Endodermal cell (in vitro differentiated cells): ENCODE data around the gene PLCH2. TPM values are rescaled to one million over a fixed set of nuclear protein-coding genes. Genes with fewer than 3 reads are reported as not detected.

Experiments
- DNase-seq: peaks from one replicate; pipeline ENCODE4 v3.0.0-alpha.2; 2017
- H3K27ac ChIP-seq: 2 replicates; pipeline ENCODE4 v1.5.1; 2013; ENCODE audit warnings: mild to moderate bottlenecking, low read depth, low read length, moderate library complexity
- H3K27me3 ChIP-seq: 2 replicates; pipeline ENCODE4 v1.6.1; 2013; ENCODE audit warnings: mild to moderate bottlenecking, low read length, moderate library complexity; ENCODE audit not compliant: insufficient read depth, control insufficient read depth, poor library complexity, severe bottlenecking
- H3K36me3 ChIP-seq: 2 replicates; pipeline ENCODE4 v1.7.0; 2013; ENCODE audit warnings: mild to moderate bottlenecking, low read length, moderate library complexity; ENCODE audit not compliant: control insufficient read depth, insufficient read depth
- H3K4me1 ChIP-seq: one replicate; pipeline ENCODE4 v1.7.0; 2013; ENCODE audit warnings: low read length; ENCODE audit not compliant: control insufficient read depth, insufficient read depth
- H3K4me3 ChIP-seq: 2 replicates; pipeline ENCODE4 v1.5.1; 2013; ENCODE audit warnings: mild to moderate bottlenecking, low read length, moderate library complexity
- H3K9ac ChIP-seq: 2 replicates; pipeline ENCODE4 v1.6.1; 2013; ENCODE audit warnings: mild to moderate bottlenecking, low read length, moderate library complexity; ENCODE audit not compliant: poor library complexity, severe bottlenecking; ENCODE audit errors: extremely low read depth
- H3K9me3 ChIP-seq: 2 replicates; pipeline ENCODE4 v1.6.1; 2013; ENCODE audit warnings: mild to moderate bottlenecking, low read length, moderate library complexity; ENCODE audit not compliant: control insufficient read depth
- H3K27ac Mint-ChIP-seq: 2 replicates; pipeline ENCODE4 v1.8.0; 2020; ENCODE audit warnings: mixed read lengths
- H3K27me3 Mint-ChIP-seq: 2 replicates; pipeline ENCODE4 v1.8.0; 2021; ENCODE audit warnings: mild to moderate bottlenecking, mixed read lengths; ENCODE audit not compliant: insufficient read depth
- H3K36me3 Mint-ChIP-seq: 2 replicates; pipeline ENCODE4 v1.8.0; 2020; ENCODE audit warnings: low read depth, mixed read lengths
- H3K4me1 Mint-ChIP-seq: 2 replicates; pipeline ENCODE4 v1.8.0; 2020; ENCODE audit warnings: mixed read lengths
- H3K4me3 Mint-ChIP-seq: 2 replicates; pipeline ENCODE4 v1.8.0; 2020; ENCODE audit warnings: mild to moderate bottlenecking, moderate library complexity, mixed read lengths
- H3K9me3 Mint-ChIP-seq: 2 replicates; pipeline ENCODE4 v1.8.0; 2020; ENCODE audit warnings: mild to moderate bottlenecking, mixed read lengths
- WGBS, 2 experiments: methylation state at CpG; one replicate each; pipeline versions ENCODE4 v1.1.5 to v1.1.7; 2013; ENCODE audit warnings: missing lambda C conversion rate in 2 of 2, mixed read lengths in 1 of 2; ENCODE audit not compliant: insufficient coverage in 1 of 2, insufficient read length in 1 of 2; 5-methylcytosine and 5-hydroxymethylcytosine counted together
- total RNA-seq, 2 donors: library from RNA; stranded (reverse); fragmentation: NEBNext Ultra II Directional in 1 of 2; extraction: Animal tissue kit (Norgen Biotek cat#: 25700) in 1 of 2; gene quantifications; 2 replicates in 1 of 2; 3 replicates in 1 of 2; pipeline ENCODE4 v1.2.1, GENCODE V29; 2021
- TF ChIP-seq, protein P1 (sequence below): fragments of 200-600 bp; sonication (generic); conservative IDR thresholded peaks from 2 replicates; pipeline ENCODE4 v1.5.0; 2021; ENCODE audit warnings: antibody characterized with exemption, mild to moderate bottlenecking

PLCH2 gene
- total RNA-seq, 2 donors from 2014 or later, result 0.18 to 0.31 TPM

DNA sequence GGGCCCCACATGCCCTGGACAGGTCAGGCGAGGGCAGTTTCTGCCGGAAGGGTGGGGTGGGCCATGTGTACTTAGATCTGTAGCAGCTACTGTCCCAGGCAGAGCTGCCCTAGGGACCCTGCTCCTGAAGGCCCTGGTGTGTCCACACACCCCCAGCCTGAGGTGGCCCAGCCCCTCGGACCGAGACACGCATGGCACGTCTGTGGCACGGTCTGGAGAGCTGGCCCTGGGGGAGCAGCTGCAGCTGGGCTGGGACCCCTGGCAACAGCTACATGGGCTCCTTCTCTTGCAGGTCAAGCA lies 25.7 kb downstream of the PLCH2 start:
- no peak for DNase-seq
- H3K9me3 Mint-ChIP-seq, result no peaks in the 10 kb centered on the region
- no peak overlapping the region for H3K4me3 Mint-ChIP-seq
- H3K27me3 Mint-ChIP-seq, result no peaks in the 10 kb centered on the region
- no peaks in the 10 kb centered on the region for H3K4me1 Mint-ChIP-seq
- H3K27ac Mint-ChIP-seq, result no peak overlapping the region
- no peak overlapping the region for H3K27ac ChIP-seq
- no peaks in the 10 kb centered on the region for H3K36me3 Mint-ChIP-seq
- H3K4me3 ChIP-seq, result no peak overlapping the region
- H3K4me1 ChIP-seq, result no peaks in the 10 kb centered on the region
- H3K36me3 ChIP-seq, result no peaks in the 10 kb centered on the region
- H3K9me3 ChIP-seq, result no peaks in the 10 kb centered on the region
- no peaks in the 10 kb centered on the region for H3K27me3 ChIP-seq
- TF ChIP-seq, protein P1, sequence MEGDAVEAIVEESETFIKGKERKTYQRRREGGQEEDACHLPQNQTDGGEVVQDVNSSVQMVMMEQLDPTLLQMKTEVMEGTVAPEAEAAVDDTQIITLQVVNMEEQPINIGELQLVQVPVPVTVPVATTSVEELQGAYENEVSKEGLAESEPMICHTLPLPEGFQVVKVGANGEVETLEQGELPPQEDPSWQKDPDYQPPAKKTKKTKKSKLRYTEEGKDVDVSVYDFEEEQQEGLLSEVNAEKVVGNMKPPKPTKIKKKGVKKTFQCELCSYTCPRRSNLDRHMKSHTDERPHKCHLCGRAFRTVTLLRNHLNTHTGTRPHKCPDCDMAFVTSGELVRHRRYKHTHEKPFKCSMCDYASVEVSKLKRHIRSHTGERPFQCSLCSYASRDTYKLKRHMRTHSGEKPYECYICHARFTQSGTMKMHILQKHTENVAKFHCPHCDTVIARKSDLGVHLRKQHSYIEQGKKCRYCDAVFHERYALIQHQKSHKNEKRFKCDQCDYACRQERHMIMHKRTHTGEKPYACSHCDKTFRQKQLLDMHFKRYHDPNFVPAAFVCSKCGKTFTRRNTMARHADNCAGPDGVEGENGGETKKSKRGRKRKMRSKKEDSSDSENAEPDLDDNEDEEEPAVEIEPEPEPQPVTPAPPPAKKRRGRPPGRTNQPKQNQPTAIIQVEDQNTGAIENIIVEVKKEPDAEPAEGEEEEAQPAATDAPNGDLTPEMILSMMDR, result no peak
- 83 to 92% methylated on average over 1 to 7 of the region's 7 CpGs for WGBS, 2 experiments
- H3K9ac ChIP-seq, result no peak overlapping the region

DNA sequence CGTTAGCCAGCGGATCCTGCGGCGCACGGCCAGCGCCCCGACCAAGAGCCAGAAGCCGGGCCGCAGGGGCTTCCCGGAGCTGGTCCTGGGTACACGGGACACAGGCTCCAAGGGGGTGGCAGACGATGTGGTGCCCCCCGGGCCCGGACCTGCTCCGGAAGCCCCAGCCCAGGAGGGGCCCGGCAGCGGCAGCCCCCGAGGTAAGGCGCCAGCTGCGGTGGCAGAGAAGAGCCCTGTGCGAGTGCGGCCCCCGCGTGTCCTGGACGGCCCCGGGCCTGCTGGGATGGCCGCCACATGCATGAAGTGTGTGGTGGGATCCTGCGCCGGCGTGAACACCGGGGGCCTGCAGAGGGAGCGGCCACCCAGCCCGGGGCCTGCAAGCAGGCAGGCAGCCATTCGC lies 26.1 kb downstream of the PLCH2 start:
- Histone ChIP-seq H3K27me3 (no peaks in the 10 kb centered on the region), H3K9ac (no peak overlapping the region), H3K27ac (no peak overlapping the region), H3K36me3 (no peaks in the 10 kb centered on the region), H3K4me3 (no peak overlapping the region), H3K9me3 (no peaks in the 10 kb centered on the region), H3K4me1 (no peaks in the 10 kb centered on the region)
- Mint-ChIP-seq H3K4me3 (no peak overlapping the region), H3K4me1 (no peaks in the 10 kb centered on the region), H3K9me3 (no peaks in the 10 kb centered on the region), H3K36me3 (no peaks in the 10 kb centered on the region), H3K27me3 (no peaks in the 10 kb centered on the region), H3K27ac (no peak overlapping the region)
- no peak for DNase-seq
- TF ChIP-seq, protein P1, result no peak
- 94 to 96% methylated on average over 17 to 34 of the region's 34 CpGs for WGBS, 2 experiments

DNA sequence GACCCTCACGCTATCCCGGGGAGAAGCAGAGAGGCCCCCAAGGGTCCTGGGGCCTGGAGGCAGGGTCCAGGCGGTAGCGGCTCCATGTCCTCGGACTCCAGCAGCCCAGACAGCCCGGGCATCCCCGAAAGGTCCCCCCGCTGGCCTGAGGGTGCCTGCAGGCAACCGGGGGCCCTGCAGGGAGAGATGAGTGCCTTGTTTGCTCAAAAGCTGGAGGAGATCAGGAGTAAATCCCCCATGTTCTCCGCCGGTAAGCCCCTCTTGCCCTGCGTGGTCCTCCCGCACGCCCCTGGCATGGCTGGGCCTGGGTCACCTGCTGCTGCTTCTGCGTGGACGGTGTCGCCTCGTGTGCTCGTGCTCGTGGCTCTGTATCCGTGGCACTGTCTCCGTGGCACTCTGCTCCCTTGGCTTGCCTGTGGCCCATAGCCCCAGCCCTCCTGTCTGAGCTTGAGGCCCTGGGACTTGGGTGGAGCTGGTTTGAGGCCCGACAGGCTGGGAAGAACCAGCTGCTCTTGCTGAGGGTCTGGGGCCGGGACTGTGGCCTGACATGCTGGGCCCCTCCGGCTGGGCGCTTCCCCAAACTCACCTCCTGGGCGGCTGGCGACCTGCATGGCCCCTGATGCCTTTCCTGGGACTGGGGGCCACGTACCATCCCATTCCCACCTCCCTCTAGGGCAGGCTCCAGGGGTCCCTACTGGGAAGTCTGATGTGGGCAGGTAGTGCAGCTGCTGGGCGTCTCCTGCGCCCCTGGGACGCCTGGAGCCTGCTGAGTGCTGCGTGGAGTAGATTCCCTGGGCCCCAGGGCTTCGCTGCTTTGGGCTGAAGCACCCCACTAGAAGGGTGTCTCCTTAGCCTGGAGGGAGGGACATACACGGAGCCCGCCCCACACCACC lies 26.8 kb downstream of the PLCH2 start:
- Mint-ChIP-seq H3K9me3 (no peaks in the 10 kb centered on the region), H3K36me3 (no peaks in the 10 kb centered on the region), H3K4me1 (no peaks in the 10 kb centered on the region), H3K4me3 (no peak overlapping the region), H3K27ac (no peak overlapping the region), H3K27me3 (no peaks in the 10 kb centered on the region)
- Histone ChIP-seq H3K27ac (no peak overlapping the region), H3K9me3 (no peaks in the 10 kb centered on the region), H3K4me1 (no peaks in the 10 kb centered on the region), H3K4me3 (no peak overlapping the region), H3K27me3 (no peaks in the 10 kb centered on the region), H3K36me3 (no peaks in the 10 kb centered on the region), H3K9ac (no peak overlapping the region)
- DNase-seq, result no peak
- TF ChIP-seq, protein P1, result no peak
- 92 to 93% methylated on average over 19 to 36 of the region's 36 CpGs for WGBS, 2 experiments
